HG03575 (cell line): ENCODE results near the gene TRIO.
"Not testable (repeated sequence)": the region's sequence is repeated elsewhere in the genome, so short reads cannot be mapped to it uniquely, and the experiment has no call there.

Source experiments
- ATAC-seq: cut with Tn5 transposase; IDR thresholded peaks from one replicate; pipeline ENCODE4 v1.9.1; 2021; ENCODE audit not compliant: unreplicated experiment, insufficient number of reproducible peaks, low FRiP score; ENCODE audit errors: extremely low read depth

Gene TRIO

GRCh38 chr5:14420101-14420811 is 277.1 kb downstream of the TRIO start:
- ATAC-seq = no peak

GRCh38 chr5:14421851-14422250 is 278.7 kb downstream of the TRIO start:
- ATAC-seq = no peak

GRCh38 chr5:14424011-14424685 is 281.0 kb downstream of the TRIO start:
- ATAC-seq = no peak

DNA sequence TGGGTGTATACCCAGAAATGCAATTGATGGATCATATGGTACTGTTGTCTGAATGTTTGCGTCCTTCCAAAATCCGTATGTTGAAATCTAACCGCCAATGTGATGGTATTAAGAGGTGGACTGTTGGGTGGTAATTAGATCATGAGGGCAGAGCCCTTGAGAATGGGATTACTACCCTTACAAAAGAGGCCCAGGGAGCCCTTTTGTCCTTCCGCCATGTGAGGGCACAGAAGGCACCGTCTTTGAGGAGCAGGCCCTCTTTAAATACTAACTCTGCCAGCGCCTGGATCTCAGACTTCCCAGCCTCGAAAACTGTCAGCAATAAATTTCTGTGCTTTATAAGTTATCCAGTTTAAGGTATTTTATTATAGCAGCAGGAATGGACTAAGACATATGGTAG is 282.4 kb downstream of the TRIO start:
- ATAC-seq = no peak

GRCh38 chr5:14426521-14426920 is 283.4 kb downstream of the TRIO start:
- no peak for ATAC-seq

DNA sequence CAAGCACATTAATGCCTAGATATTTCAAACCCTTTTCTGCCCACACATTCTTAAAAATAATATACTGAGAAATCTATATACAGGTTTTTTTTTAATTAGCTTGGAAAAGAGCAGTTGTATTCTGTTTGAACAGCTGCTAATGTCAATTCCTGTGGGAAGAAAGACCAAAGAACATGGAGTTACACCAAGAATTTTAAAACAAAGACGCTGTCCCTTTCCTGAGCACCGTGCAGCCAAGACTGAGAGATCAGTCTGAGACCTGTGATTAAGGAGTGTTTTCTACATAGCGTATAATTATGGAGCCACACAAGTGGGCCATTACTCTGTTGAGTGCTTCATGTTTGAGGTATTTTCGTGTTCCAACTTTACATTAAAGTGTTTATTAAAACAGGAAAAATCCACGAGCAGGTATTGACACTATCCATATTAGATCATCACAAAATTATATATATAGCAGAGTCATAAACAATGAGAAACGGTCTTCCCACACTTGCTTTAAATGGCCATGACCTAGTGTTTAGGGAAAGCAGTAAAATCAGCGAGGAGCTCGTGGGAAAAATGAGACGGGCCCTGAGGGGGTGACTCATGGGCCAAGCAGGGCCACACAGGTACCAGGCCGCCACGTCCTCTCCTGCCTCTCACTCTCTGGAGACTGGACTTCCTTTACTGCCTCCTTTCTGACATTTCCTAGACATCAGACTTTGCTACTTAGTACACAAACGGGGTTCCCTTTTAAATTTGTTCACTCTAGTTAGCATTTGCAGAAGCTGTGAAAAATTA is 285.4 kb downstream of the TRIO start:
- ATAC-seq = no peak

GRCh38 chr5:14429101-14430050 is 286.2 kb downstream of the TRIO start:
- no peak for ATAC-seq

DNA sequence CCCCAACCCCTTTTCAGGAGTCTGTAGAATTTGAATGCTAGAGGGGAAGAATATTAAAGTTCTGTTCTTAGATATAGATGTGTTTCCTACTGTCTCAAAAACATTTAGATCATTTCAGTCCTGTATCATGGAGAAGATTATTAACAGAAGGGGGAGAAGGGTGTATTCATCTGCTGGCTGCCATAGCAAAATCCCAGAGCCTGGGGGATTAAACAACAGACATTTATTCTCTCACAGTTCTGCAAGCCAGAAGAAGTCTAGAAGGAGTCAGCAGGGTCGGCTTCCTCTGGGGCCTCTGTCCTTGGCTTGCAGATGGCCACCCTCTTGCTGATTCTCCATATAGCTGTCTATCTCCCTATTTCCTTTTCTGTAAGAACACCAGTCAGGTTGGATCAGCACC is 288.4 kb downstream of the TRIO start:
- no peak for ATAC-seq

GRCh38 chr5:14432931-14433589 is 289.9 kb downstream of the TRIO start:
- ATAC-seq = no peak

DNA sequence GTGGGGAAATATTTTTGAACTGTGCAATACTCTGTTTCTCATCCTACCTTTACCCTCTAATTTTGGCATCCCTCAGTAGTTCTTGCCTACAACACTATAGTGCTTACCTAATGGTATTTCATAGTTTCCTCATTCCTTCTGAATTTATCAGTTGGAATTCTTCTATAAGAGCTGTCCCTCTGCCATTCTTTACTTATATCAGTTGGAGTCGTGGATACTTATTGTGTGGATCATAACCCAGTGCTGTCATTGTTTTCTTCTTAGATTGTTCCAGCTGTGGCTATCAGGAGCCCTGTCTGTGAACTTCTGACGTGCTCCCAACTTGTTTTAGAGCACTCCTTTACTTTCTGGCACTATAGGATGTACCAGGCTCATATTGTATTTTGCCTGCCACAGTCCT is 292.3 kb downstream of the TRIO start:
- no peak for ATAC-seq

DNA sequence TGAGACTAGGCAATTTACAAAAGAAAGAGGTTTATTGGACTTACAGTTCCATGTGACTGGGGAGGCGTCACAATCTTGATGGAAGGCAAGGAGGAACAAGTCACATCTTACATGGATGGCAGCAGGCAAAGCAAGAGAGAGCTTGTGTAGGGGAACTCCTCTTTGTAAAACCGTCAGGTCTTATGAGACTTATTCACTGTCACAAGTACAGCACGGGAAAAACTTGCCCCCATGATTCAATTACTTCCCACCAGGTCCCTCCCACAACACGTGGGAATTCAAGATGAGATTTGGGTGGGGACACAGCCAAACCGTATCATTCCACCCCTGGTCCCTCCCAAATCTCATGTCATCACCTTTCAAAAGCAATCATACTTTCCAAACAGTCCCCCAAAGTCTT is 293.0 kb downstream of the TRIO start:
- not testable (repeated sequence) for ATAC-seq

- ATAC-seq = no peak
Observed at GRCh38 chr5:14436801-14437542, 293.8 kb downstream of the TRIO start.

DNA sequence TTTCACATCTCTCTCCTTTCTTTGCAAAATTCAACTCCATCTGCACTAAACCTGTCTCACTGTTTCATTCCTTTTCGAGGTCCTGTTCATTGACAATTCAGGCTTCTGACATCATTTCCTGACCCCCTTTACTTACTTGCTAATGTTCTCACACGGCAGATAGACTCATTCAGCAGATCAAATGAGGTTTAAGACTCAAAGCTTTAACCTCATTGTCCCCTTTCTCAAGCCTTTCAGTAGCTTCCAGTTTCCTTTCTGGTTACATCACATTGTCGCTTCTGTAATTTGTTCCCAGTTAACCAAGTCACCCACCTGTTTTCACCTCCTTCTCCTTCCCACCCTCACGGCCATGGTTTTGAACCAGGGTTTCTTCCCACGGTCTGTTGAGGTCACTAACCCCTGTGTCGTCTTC is 295.1 kb downstream of the TRIO start:
- no peak for ATAC-seq

DNA sequence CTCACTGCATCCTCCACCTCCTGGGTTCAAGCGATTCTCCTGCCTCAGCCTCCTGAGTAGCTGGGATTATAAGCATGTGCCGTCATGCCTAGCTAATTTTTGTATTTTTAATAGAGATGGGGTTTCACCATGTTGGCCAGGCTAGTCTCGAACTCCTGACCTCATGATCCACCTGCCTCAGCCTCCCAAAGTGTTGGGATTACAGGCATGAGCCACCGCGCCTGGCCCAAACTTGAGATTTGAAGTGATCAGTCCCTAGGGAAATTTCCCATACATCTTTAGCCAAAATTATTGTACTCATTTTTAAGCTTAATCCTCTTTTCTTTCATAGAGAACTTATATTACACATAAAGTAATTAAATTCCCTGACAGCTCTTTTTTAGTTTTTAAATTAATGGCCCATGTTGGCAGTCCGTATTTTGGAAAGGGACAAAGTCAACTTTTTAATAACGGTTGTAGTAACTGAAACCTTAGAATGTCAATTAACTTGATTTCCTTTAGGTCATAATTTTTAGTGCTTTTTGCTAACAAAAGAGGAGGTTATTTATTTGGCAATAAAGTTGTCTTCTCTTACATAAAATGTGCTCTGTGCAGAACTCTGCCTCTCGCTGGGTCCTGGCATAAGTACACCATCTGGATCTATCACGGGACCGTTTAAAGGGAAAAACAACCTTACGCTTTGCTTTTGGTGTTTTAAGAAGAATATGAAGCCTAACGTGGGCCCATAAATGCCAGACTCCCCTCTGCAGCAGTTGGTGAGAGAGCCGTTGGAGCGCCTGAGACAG is 296.1 kb downstream of the TRIO start:
- ATAC-seq = no peak

DNA sequence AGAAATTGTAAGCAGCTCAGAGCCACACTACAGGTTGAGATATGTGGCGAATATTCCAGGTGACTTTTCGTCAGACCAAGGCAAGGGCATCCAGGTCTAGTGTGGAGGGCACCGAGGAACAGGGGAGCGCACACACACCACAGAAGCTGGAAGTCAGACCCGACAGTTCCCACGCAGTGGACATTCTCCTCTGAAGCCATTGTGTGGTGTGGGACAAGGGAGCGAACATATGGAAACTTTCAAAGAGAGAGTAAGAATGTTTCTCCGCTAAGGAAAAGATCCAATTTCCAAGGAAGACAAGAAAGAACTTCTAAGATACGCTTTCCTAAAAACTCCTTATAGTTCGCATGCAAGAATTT is 297.1 kb downstream of the TRIO start:
- no peak for ATAC-seq

DNA sequence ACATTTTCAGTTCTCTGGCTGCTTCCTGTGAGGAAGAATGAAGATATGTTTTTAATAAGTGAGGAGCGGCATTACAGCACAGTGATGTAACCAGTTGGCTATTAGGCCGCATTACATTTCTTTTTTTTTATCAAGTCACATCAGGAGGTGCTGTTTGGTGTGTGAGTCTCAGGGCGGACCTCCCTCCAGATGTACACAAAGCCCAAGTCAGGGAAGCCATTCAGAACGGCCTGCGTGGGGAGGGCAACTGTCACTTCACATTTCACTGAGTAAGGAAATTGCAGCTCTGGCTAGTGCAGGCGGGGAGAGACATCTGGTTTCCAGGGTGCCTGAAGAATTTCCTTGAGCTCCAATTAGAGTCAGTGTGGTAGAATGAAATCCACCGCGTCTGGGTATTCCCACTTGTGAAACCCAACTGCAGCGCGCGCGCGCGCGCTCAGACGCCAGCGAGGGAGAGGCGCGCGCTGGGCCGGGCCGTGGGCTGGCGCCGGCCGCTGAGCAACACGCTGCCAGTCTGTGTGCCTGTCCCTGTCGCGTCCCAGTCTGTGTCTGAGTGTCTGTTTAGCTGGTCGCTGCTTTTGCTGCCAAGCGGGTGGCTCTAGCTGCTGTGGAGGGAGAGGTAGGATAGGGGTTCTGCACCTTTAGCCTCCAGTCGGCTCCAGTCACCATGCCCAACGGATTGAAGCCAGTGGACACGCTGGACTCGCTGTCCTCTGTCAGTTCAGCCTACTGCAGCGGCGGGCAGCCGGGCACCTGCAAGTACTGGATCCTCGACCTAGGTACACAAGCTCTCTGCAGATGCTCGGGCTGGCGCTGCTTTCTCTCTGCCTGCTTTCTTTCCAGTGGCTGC is 297.7 kb downstream of the TRIO start:
- ATAC-seq = no peak
